Neural progenitor cell (in vitro differentiated cells): ENCODE data around the gene TMEM35B. TPM values are rescaled to one million over a fixed set of nuclear protein-coding genes. Genes with fewer than 3 reads are reported as not detected.

Experiments used
- DNase-seq: peaks from one replicate; pipeline ENCODE4 v3.0.0-alpha.2; 2016; ENCODE audit warnings: low spot score
- H2AFZ ChIP-seq: fragments of 200-600 bp; sonication (generic); replicated peaks from 2 replicates; pipeline ENCODE4 v1.6.1; 2016; ENCODE audit warnings: antibody characterized with exemption
- H3F3A ChIP-seq: fragments of 200-600 bp; sonication (generic); 2 replicates; pipeline ENCODE4 v1.6.1; 2016; ENCODE audit warnings: antibody characterized with exemption, low read depth
- H3K27ac ChIP-seq: fragments of 200-600 bp; sonication (generic); 2 replicates; pipeline ENCODE4 v1.5.1; 2016; ENCODE audit warnings: mild to moderate bottlenecking
- H3K27me3 ChIP-seq: fragments of 200-600 bp; sonication (generic); 2 replicates; pipeline ENCODE4 v1.6.1; 2016; ENCODE audit warnings: mild to moderate bottlenecking, moderate library complexity
- H3K36me3 ChIP-seq: fragments of 200-600 bp; sonication (generic); 2 replicates; pipeline ENCODE4 v1.5.1; 2016
- H3K4me1 ChIP-seq: fragments of 200-600 bp; sonication (generic); 2 replicates; pipeline ENCODE4 v1.6.1; 2016; ENCODE audit warnings: mixed run types
- H3K4me2 ChIP-seq: fragments of 200-600 bp; sonication (generic); 2 replicates; pipeline ENCODE4 v1.6.1; 2016
- H3K4me3 ChIP-seq: fragments of 200-600 bp; sonication (generic); 2 replicates; pipeline ENCODE4 v1.5.1; 2016
- H3K79me2 ChIP-seq: fragments of 200-600 bp; sonication (generic); 2 replicates; pipeline ENCODE4 v1.6.1; 2016; ENCODE audit warnings: low read depth
- H3K9ac ChIP-seq: fragments of 200-600 bp; sonication (generic); 2 replicates; pipeline ENCODE4 v1.6.1; 2016
- H3K9me3 ChIP-seq: fragments of 200-600 bp; sonication (generic); 2 replicates; pipeline ENCODE4 v1.5.1; 2016; ENCODE audit warnings: low read depth
- H4K20me1 ChIP-seq: fragments of 200-600 bp; sonication (generic); 2 replicates; pipeline ENCODE4 v1.6.1; 2016; ENCODE audit warnings: low read depth
- H3K27ac Mint-ChIP-seq: 3 replicates; pipeline ENCODE4 v1.8.0; 2021; ENCODE audit warnings: mixed read lengths
- H3K27me3 Mint-ChIP-seq: 2 replicates; pipeline ENCODE4 v1.8.0; 2022; ENCODE audit warnings: low read depth, mild to moderate bottlenecking, inconsistent platforms, moderate library complexity, mixed read lengths; ENCODE audit not compliant: insufficient read depth
- H3K36me3 Mint-ChIP-seq: 3 replicates; pipeline ENCODE4 v1.8.0; 2021; ENCODE audit warnings: mixed read lengths
- H3K4me1 Mint-ChIP-seq: 3 replicates; pipeline ENCODE4 v1.8.0; 2021; ENCODE audit warnings: mixed read lengths
- H3K4me3 Mint-ChIP-seq: 3 replicates; pipeline ENCODE4 v1.8.0; 2021; ENCODE audit warnings: mild to moderate bottlenecking, moderate library complexity, mixed read lengths
- H3K9me3 Mint-ChIP-seq: 3 replicates; pipeline ENCODE4 v1.8.0; 2020; ENCODE audit warnings: mixed read lengths
- EZH2 ChIP-seq: fragments of 200-600 bp; sonication (generic); IDR thresholded peaks from 2 replicates; pipeline ENCODE4 v1.6.1; 2017; ENCODE audit warnings: antibody characterized with exemption, mild to moderate bottlenecking, moderate library complexity
- EZH2phosphoT487 ChIP-seq: fragments of 200-600 bp; sonication (generic); IDR thresholded peaks from 2 replicates; pipeline ENCODE4 v1.6.1; 2017; ENCODE audit warnings: antibody characterized with exemption
- total RNA-seq: library from RNA; depleted of rRNA; stranded (reverse); fragments of >200 nt; gene quantifications from 2 replicates; pipeline ENCODE4 v1.2.3, GENCODE V29; 2015; ENCODE audit warnings: low replicate concordance
- TF ChIP-seq, protein P1 (sequence below): fragments of 200-600 bp; sonication (generic); IDR thresholded peaks from 2 replicates; pipeline ENCODE4 v1.5.1; 2017; ENCODE audit warnings: antibody characterized with exemption, mild to moderate bottlenecking

Gene TMEM35B
- total RNA-seq, 1 donor from 2014 or later = 17.7 TPM

DNA sequence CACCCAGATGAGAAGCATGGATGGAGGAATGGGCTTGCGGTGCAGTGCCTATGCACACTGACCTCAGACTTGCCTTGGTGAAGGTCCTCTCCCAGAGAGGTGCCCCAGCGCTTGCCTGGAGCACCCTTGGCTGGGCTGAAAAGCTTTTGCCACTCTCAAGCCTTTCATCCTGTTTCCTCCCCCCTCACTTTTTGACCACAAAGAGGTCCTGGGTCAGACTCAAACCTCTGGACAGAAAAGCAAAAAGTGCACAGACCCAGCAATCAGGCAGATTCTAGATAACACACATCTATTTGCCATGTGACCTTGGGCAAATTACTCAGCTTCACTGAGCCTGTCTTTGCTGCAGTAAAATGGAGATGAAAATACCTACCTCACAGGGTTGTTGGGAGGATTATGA is 7.3 kb downstream of the TMEM35B start:
- Mint-ChIP-seq H3K9me3 (no peaks in the 10 kb centered on the region), H3K27ac (no peak overlapping the region), H3K4me1 (no peaks in the 10 kb centered on the region), H3K4me3 (no peak overlapping the region), H3K27me3 (peaks cover 2% of the 10 kb centered on the region), H3K36me3 (no peaks in the 10 kb centered on the region)
- no peaks in the 10 kb centered on the region for H3K79me2 ChIP-seq
- no peak overlapping the region for H3K27ac ChIP-seq
- H3K9me3 ChIP-seq = no peaks in the 10 kb centered on the region
- H3K4me1 ChIP-seq = no peaks in the 10 kb centered on the region
- no peak overlapping the region for H3K9ac ChIP-seq
- H3K4me3 ChIP-seq = no peak overlapping the region
- no peak for DNase-seq
- no peak overlapping the region for H2AFZ ChIP-seq
- no peak overlapping the region for H3K4me2 ChIP-seq
- no peaks in the 10 kb centered on the region for H3K27me3 ChIP-seq
- H3F3A ChIP-seq = no peaks in the 10 kb centered on the region
- H4K20me1 ChIP-seq = no peaks in the 10 kb centered on the region
- no peaks in the 10 kb centered on the region for H3K36me3 ChIP-seq
- TF ChIP-seq EZH2phosphoT487 (no peak), EZH2 (no peak)
- TF ChIP-seq, protein P1, sequence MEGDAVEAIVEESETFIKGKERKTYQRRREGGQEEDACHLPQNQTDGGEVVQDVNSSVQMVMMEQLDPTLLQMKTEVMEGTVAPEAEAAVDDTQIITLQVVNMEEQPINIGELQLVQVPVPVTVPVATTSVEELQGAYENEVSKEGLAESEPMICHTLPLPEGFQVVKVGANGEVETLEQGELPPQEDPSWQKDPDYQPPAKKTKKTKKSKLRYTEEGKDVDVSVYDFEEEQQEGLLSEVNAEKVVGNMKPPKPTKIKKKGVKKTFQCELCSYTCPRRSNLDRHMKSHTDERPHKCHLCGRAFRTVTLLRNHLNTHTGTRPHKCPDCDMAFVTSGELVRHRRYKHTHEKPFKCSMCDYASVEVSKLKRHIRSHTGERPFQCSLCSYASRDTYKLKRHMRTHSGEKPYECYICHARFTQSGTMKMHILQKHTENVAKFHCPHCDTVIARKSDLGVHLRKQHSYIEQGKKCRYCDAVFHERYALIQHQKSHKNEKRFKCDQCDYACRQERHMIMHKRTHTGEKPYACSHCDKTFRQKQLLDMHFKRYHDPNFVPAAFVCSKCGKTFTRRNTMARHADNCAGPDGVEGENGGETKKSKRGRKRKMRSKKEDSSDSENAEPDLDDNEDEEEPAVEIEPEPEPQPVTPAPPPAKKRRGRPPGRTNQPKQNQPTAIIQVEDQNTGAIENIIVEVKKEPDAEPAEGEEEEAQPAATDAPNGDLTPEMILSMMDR = no peak

DNA sequence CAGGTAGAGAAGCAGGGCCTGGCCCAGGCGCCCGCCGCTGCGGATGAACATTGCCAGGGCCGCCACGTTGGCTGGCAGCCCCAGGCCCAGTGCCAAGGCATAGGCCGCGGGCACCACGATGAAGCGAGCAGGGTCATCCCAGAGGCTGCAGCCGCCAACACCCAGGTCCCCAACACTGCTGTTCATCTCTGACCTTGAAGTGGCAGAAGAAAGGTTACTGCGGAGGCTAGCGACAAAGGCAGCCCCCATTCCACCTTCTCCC is 8.0 kb downstream of the TMEM35B start:
- Histone ChIP-seq H3F3A (no peaks in the 10 kb centered on the region), H4K20me1 (no peaks in the 10 kb centered on the region), H3K4me3 (no peak overlapping the region), H2AFZ (no peak overlapping the region), H3K27me3 (no peaks in the 10 kb centered on the region), H3K9me3 (no peaks in the 10 kb centered on the region), H3K4me2 (no peak overlapping the region), H3K36me3 (no peaks in the 10 kb centered on the region), H3K79me2 (no peaks in the 10 kb centered on the region), H3K27ac (no peak overlapping the region), H3K9ac (no peak overlapping the region), H3K4me1 (no peaks in the 10 kb centered on the region)
- Mint-ChIP-seq H3K36me3 (no peaks in the 10 kb centered on the region), H3K4me3 (no peak overlapping the region), H3K4me1 (no peaks in the 10 kb centered on the region), H3K27ac (no peak overlapping the region), H3K9me3 (no peaks in the 10 kb centered on the region), H3K27me3 (peaks cover 2% of the 10 kb centered on the region)
- no peak for DNase-seq
- TF ChIP-seq EZH2 = no peak
- TF ChIP-seq, protein P1 = no peak
- no peak for TF ChIP-seq EZH2phosphoT487

DNA sequence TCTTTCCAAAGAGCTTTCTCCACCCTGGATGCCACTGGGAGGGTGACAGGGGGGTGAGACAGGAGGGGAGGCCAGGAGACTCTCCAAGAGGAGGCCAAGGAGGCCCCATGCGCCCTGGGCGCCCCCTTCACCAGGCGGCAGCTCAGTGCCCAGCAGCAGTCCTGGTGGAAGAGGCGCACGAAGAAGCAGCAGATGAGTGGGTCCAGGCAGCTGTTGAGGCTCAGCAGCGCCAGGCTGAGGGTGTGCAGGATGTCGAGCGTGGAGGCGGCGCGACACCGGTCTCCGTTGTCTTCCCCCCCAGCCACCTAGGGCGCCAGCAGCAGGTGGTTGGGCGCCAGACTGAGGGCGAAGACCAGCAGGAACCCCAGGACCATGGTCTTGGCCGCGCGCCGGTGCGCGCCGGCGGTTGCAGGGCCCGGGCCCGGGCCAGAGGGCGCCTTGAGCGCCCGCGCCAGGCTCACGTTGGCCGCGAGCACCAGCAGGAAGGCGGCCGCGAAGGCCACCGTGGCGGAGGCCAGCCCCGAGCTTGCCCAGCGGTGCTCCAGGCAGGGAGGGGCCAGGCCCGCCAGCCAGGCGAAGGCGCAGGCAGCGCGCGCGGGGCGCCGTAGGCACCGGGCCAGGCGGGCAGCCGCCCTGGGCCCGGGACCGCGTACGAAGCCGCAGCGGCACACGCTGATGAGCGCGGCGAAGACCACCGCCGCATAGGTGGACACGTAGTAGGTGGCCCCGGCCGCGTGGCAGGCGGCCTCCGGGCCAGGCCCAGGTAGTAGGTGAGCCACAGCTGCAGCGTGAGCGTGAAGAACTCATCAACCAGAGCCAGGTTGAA is 8.6 kb downstream of the TMEM35B start:
- DNase-seq = no peak
- H3K27me3 Mint-ChIP-seq = peaks cover 2% of the 10 kb centered on the region
- H3K27ac Mint-ChIP-seq = no peak overlapping the region

More for the DNA sequence above, 8.6 kb downstream of the TMEM35B start:
- H3K4me3 ChIP-seq = no peak overlapping the region
- H3K4me1 ChIP-seq = peaks cover under 1% of the 10 kb centered on the region
- H3K27ac ChIP-seq = no peak overlapping the region
- H3K9me3 ChIP-seq = no peaks in the 10 kb centered on the region
- H3K9ac ChIP-seq = no peak overlapping the region
- no peaks in the 10 kb centered on the region for H3K79me2 ChIP-seq
- no peak overlapping the region for H3K4me3 Mint-ChIP-seq
- no peak overlapping the region for H2AFZ ChIP-seq
- no peaks in the 10 kb centered on the region for H3K4me1 Mint-ChIP-seq
- TF ChIP-seq EZH2 = no peak
- TF ChIP-seq EZH2phosphoT487 = no peak
- TF ChIP-seq, protein P1 = no peak
- H3K27me3 ChIP-seq = no peaks in the 10 kb centered on the region
- no peaks in the 10 kb centered on the region for H4K20me1 ChIP-seq
- no peaks in the 10 kb centered on the region for H3K9me3 Mint-ChIP-seq
- H3K4me2 ChIP-seq = no peak overlapping the region
- H3K36me3 Mint-ChIP-seq = no peaks in the 10 kb centered on the region
- peaks cover under 1% of the 10 kb centered on the region for H3F3A ChIP-seq
- H3K36me3 ChIP-seq = no peaks in the 10 kb centered on the region
